Fibroblast of skin of left quadriceps (primary cell): ENCODE data around the gene WNT3.
"Not testable (repeated sequence)": the region's sequence is repeated elsewhere in the genome, so short reads cannot be mapped to it uniquely, and the experiment has no call there.

Source experiments
- DNase-seq, 2 experiments: peaks; one replicate each; pipeline ENCODE4 v3.0.0-alpha.2; 2013; ENCODE audit warnings: low read depth in 2 of 2

The WNT3 gene

DNA sequence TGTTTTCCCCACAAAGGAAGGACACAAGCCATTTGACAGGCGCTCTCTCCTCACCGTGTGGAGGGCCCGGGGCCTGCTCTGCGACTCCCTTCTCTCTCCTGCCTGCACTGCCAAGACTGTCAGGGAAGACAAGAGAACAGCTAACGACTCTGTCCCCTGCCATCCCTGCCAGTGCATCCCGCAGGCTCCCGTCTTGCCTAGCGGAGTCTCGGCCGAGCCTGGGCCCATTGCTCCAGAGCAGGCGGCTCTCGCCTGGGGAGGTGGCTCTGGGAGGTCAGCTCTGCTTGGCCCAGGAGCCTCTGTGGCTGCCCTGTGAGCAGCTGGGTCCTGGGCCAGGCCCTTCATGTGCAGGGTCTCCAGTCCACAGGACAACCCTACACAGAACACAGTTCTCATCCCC lies 53.0 kb downstream of the WNT3 start:
- no peak for DNase-seq

DNA sequence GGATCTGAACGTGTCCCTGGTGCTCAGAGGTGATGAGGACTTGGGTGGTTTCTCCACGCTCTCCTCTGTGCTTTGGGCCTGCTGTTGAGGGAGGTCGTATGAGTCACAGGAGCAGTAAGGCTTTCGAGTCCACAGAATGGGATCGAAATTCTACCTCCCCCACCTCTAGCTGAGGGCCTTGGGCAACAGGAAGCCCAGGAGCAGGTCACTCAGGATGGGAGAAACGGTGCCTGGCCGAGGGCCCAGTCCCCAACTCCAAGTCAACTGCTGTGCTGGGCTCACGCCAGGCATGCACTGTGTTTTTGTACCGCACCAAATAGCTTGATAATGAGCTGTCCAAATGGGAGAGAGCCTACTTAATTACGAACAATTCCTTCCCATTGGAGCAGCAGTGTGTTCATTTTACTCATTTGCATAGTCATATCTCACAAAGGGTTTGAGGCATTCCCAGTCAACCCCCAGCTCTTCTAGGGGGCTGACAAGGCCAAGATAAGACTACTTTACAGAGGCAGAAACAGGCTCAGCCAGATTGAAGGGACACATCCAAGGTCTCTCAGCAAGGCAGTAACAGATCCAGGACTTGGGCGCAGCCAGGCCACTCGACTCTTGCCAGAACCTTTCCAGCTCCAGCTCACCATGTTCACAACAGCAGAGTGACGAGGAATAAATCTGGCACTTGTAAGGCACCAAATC lies 53.6 kb downstream of the WNT3 start:
- DNase-seq = peak; percentile 78 to 85

DNA sequence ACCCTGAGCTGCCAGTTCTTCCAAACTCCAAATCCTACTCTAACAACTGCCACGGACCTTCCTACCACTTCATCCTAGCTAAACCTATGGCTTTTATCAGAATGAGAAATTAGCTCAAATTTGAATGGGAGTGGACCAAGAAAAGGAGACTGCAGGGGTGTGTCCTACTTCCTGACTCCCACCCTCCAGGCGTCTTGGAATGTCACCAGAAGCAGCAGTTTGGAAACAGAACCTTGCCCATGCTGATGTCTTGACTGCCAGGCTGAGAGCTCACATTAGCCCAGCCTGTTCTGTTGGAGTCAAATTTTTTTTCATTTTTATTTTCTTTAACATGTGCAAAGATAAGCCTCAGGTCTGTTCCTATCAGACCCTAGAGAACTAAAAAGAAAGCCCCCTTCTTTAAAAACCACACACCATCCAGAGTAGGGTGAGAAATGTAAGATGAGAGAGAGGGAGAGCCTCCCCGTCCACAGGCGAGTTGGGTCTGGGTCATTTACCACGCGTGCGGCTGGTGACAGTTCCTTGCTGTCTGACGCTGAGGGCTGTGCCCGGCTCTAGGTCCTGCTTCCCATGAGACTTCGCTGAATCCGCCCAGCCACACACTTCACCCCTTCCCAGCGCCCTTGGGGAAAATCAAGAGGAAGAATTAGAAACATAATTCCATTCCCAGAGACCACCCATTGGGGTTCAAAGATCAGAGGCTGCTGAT lies 54.3 kb downstream of the WNT3 start:
- no peak for DNase-seq

DNA sequence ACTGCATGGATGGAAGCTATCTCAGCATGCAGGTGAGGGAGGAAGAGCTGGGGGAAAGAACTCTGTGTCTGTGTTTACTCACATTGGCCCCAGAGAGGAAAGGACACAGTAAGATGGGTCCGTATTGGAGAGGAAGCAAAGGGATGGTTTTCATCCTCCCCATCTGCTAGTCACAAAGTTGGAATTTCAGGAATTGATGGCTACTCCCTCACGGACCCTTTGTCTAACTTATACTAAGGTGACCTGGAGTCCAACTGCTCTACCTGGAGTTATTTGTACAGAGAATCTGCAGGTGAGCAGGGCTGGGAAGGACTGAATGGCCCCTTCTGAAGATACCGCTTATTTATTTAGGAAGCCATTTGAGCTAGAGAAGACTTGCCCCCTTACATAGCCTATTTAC lies 55.1 kb downstream of the WNT3 start:
- DNase-seq = no peak

DNA sequence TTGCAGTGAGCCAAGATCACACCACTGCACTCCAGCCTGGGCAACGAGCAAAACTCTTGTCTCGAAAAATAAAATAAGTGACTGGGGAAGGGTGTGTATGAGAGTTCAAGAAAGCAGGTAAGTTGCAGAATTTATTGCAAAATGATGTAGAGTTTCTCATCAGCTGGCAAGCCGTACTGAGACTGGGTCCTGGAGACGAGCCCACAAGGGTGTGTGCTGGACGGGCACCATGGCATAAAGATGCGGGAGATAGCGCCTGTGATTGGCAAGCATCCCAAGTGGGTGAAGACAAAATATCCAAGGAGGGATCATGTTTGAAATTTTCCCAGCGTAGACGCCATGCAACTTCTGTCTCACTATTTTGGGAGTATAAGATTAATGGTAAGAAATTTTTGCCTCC lies 59.4 kb downstream of the WNT3 start:
- no peak for DNase-seq

DNA sequence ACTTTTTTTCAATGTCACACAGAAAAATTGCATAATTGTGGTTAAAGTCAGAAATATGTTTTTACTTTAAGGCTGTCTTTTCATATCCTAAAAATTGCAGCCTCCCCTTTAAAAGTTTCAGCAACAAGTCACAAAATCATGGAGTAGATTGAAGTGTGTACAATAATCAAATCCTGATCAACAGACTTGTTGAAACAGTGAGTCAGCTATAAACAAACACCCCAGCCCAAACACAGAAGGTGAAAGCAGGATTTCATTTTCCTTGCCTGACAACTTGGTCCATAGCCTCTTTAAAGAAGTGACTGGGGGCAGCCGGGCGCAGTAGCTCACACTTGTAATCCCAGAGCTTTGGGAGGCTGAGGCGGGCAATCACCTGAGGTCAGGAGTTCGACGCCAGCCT lies 59.9 kb downstream of the WNT3 start:
- no peak for DNase-seq

DNA sequence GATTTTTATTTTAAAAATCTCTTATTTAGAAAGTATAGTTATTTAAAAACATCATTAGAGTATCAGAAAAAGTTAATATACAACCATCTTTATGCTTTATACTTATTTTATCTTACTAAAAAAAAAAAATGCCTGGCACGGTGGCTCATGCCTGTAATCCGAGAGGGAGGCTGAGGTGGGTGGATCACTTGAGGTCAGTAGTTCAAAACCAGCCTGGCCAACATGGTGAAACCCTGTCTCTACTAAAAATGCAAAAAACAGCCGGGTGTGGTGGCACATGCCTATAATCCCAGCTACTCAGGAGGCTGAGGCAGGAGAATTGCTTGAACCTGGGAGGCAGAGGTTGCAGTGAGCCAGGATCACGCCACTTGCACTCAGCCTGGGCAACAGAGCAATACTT lies 60.9 kb downstream of the WNT3 start:
- DNase-seq = not testable (repeated sequence)

DNA sequence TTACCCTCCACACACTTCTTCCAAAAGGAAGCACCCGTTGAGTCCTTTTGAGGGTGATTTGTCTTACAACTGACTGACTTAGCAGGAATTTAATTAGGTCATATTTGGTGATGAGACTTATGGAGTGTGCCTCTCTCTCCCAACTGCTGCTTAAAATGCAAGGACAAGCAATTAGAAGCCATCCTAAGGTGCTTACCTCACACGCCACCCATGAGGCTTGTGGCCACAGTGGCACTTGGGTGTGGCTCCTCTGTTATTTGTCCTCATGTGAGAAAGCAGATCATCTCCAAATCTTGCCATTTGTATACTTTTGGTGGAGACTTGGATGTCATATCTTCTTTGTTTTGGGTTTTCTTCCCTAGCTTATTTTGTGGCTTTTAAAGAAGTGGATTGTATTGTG lies 61.6 kb downstream of the WNT3 start:
- no peak for DNase-seq

DNA sequence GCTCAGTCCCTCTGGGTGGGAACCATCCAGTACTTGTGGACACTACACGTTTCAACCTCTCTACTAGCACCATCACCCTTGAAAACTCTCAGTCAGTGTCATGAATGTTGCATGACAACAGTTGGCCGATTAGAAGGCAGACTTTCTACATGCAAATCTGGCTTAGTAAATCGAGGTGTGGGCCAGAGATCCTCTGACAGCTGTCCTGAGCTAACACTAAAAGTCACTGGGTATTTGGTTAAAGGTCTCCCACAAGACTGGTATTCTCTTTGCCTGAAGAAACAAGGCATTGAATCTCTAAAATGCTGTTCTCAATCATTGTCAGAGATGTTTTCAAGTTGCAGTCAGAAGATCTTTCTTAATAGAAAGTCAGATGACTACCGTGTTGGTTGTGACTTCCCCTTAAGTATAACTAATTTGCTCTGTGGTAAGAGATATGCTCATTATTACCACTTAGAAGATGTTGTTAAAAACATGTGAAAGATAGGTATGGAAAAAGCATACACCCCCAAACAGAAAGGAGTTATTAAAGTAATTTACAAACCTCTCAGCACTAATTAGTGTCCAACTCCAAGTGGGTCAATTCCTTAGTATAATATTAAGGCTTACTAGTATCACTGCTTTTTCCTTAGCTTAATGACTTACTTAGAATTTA lies 62.3 kb downstream of the WNT3 start:
- no peak for DNase-seq

DNA sequence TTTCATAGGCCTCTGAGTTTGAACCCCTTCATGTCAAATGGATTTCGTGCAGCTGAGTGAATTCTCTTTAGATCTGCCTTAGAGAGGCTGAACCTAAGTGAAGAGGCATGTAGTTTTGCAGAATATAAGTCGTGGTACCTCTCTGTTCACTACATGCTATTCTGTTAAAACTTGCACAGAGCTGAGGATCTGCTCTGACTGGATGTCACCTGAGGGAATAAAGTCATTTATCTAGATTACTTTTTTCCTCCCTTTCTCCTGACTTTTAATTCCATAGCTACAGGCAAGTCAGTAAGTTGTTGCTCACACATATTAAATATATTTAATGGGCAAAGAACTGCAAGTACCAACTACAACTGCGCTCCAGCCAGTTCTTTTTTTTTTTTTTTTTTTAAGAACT lies 64.7 kb downstream of the WNT3 start:
- DNase-seq = no peak

DNA sequence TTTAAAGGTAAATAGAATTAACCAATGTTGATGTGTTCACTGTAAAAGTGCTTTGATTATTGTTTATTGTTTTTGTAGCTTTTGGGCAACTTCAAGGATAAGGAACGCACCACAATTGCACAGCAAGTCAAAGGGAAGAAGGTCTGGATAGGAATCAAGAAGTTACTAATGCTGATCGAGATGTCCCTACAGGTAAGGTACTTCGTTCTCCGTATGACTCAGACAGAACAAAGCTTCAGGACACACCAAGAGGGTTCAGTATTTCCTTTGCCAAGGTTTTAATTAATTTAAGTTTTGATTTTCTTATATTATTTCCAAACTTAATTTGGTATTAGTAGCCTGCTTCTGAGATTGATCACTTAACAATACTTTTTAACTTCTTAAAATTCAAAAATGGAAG lies 67.1 kb downstream of the WNT3 start:
- DNase-seq = no peak

DNA sequence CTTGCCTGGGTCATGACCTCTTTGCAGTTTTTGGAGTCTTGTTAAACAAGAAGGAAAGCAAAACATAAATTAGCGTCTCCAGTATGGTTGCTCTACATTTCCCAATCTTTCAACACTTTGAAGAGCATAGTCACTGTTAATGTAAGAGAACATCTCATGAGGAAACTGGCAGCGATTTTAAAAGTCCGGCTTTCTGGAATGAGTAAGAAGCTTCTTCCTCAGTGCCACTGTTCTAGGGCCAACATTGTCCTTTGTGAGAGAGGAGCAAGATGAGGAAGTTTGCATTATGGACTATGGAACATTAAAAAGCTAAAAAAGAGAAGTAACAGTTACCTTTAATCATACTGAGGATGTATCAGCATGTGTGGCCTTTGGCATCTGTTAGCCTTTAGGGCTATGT lies 73.1 kb downstream of the WNT3 start:
- DNase-seq = no peak

DNA sequence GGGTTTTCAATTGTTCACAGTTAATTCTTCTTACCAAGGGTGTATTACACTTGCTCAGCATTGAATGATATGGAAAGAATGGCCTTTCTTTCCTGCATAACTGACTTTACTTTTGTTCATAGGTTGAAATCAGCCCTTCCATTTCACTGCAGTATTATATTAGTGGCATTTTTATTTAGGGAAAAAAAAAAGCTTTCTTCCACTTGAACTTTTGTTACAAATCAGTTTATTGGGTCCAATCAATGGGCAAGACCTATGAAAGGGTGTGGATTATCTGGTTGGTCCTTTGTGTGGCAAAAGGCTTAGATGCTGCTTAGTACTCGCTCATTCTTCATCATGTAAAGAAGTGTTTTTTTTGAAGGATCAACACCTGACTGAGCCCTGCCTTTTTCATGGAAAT lies 74.1 kb downstream of the WNT3 start:
- DNase-seq = no peak

DNA sequence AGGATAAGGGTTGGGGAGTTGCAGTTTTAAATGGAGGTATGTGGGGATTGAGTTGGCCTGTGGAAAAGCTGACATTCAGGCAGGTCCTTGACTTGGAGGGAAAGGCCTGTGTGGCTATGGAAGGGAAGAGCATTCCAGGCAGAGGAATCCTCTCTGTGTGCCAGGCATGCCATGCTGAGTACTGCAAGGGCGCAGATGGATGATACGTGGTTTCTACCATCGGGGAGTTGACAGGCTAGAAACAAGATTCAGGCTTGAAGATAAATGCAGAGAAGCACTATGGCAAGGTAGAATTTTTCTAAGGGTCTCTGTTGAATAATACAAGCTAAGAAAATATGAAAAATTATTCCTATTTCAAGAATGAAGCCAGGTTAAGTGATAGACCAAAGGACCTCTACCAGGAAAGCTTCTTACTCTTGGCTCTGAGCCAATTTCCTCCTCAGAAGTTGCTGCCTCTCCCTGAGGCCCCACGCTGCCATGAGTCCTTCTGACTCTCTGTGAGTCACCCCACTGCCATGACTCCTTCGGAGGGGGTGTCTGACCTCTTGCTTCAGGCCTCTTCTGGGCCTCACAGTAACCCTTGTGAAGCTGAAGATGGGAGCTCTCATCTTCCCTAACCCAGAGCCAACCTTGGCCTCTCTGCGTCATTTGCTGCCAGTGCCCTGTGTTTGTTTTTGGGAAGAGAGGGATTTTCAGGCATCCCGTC lies 75.8 kb downstream of the WNT3 start:
- DNase-seq = peak in 1 of 2 experiments; percentile 39

DNA sequence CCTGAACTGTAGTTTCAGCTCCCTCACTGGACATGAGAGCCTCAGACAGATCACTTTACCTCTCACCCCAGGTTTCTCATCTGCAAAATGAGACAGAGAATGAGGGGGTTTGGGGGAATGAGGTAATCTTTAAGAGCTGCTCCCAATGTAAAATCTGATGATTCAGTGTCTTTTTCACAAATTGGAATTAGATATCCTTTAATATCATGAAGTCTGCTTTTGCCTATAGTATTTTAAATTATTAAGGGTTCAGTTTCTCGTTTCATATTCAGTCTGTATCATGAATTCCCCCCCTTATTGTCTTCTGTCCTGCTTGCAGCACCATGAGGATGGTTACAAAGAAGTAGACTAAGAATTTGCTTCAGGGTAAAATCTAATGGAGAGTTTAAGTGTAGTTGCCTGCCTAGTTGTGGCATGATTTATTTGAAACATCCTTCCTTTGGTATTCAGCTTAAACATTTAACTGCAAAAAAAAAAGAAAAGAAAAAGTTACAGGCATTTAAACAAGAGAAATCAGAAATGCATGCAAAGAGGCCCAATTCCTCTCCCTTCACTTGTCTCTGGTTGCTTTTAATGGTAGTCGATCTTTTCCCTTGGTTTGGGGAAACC lies 77.3 kb downstream of the WNT3 start:
- no peak for DNase-seq

DNA sequence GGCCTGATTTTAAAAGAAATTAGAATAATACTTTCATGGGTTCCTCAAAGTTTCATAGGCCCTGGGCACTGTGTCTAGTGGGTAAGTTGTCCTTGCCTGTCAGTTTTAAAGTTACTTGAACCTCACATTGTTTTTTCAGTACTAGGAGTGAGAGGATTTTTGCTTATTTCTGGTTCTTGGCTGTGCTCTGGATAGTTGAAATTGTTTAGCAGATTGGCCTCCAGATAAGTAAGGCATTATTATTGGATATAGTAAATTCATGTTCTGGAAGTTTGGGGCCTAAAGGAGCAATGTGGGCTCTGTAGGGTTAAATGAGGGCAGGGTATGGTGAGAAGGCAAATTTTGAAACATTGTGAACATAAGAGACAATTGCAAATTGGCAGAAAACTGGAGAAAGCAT lies 78.5 kb downstream of the WNT3 start:
- DNase-seq = no peak

DNA sequence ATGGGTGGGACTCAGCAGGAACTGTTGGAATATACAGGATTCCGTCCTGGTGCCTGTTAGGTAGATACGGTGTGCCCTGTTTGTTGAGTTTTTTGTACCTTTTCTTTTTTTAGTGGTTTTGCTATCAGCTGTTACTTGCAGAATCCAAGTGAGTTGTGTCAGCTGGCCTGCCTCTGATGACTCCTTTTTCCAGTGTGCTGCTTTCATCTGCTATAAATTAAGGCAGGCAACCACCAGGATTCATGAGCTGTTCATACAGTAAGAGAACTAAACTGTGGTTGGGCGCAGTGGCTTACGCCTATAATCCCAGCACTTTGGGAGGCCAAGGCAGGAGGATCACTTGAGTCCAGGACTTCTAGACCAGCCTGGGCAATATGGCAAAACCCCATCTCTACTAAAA lies 79.9 kb downstream of the WNT3 start:
- DNase-seq = peak in 1 of 2 experiments; percentile 17

DNA sequence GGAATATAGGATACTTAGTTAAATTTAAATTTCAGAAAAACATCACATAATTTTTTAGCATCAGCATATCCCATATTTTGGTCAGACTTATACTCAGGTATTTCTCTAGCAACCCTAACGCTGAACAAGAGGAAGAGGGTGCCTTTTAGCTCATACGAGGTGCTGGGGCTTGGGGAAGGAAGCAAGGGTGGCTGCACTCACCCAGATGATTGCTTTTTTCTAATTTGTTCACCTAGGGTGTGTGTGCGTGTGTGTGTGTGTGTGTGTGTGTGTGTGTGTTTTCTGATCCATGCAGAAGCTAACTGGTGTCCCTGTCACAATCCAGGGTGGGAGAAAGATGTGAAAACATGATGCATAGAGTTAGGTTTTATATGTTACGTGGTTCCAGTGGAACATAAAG lies 81.2 kb downstream of the WNT3 start:
- DNase-seq = no peak

DNA sequence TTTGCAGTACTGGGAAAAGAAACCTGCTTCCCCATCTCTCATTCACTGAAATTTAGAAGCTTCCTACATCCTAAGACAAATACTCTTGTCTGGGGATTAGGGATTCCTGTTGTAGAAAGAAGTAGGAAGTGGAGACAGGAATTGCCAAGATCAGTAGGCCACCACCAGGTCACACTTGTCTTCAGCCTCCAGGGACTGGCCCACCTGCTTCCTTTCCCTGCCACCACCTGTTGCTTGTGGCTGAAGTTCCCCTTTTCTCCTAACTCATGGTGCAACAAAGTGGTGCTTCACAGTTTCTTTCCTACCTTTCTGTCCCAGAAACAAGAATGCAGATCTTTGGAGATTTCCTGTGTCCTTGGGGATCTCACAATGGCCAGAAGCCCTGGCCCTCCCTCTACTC lies 82.4 kb downstream of the WNT3 start:
- DNase-seq = no peak

DNA sequence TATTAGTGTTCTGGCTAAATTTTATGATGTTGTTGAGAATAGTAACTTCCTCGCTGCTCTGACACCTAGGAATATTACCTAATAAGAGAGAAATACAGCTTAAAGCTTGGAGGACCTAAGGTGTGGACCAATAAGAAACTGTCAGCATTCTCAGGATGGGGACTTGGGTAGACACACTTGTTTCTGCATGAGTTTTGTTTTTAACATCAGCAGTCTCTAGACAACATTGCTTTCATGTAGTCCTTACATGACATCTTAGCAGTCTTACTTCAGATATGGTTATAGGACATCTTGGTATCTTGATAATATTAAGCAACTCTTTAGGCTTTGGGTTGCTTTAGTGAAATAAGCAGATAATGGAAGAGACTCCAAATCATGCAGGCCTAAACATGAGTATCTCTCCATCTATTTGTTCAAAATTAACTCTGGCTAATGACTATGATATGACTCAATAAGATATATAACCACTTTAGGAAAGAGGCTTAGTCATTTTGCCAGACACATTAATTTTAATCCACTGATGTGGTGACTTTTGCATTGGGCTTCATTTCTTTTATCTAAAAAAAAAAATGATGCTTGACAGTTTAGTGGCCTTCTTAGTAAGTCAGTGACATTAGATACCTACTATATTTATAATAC lies 84.5 kb downstream of the WNT3 start:
- peak in 1 of 2 experiments; percentile 26 for DNase-seq

DNA sequence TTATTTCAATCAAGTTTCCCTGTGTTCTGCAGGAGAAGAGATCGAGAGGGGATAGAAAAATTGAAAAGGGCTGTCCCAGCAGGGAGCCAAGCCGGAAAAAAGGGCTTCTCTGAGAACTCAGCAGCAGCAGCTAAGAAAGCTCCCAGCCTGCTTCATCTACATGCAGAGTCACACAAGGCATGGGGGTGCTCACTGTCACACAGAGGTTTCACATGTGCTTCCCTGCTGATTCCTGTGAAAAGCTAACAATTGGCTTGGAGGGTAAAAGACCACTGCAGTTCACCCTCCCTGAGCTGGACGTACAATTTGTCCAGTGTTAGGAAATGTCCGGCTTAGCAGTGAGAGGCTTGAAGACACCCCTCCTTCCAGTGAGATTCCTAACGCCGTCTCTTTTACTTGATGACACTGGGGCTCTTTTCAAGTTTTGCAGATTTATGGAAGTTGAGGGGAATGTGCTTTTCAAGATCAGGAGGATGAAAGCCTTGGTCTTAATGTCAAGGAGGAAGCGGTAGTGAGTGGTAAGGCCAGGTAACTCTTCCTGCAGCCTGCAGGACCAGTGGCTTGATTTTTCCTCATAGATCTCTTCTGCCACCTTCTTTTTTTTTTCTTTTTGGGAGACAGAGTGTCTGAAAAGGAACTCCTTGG lies 85.6 kb downstream of the WNT3 start:
- DNase-seq = no peak
